Panc1 (cell line): ENCODE results near the gene GBA2.

Experiments used
- POLR2AphosphoS5 ChIP-seq: IDR thresholded peaks from 2 replicates; pipeline ENCODE4 v1.6.1; 2012; ENCODE audit warnings: mild to moderate bottlenecking, low read depth, low read length, moderate library complexity
- SIN3A ChIP-seq: IDR thresholded peaks from 2 replicates; pipeline ENCODE4 v1.6.1; 2012; ENCODE audit warnings: low read depth, mild to moderate bottlenecking, low read length, moderate library complexity, borderline replicate concordance; ENCODE audit not compliant: insufficient read depth
- TCF7L2 ChIP-seq: IDR thresholded peaks from 2 replicates; pipeline ENCODE4 v1.6.1; 2011; ENCODE audit warnings: mild to moderate bottlenecking, low read depth, low read length, inconsistent platforms
- TF ChIP-seq, protein P1 (sequence below): fragments of 450-650 bp; IDR thresholded peaks from 2 replicates; pipeline ENCODE4 v1.5.1; 2017; ENCODE audit warnings: mild to moderate bottlenecking
- TF ChIP-seq, protein P2 (sequence below), 2 experiments: IDR thresholded peaks; 2 replicates each; pipeline ENCODE4 v1.6.1; 2011 to 2012; ENCODE audit warnings: low read depth in 2 of 2, control low read depth in 1 of 2, low read length in 1 of 2, mild to moderate bottlenecking in 1 of 2, moderate library complexity in 1 of 2; ENCODE audit not compliant: insufficient read depth in 1 of 2

DNA sequence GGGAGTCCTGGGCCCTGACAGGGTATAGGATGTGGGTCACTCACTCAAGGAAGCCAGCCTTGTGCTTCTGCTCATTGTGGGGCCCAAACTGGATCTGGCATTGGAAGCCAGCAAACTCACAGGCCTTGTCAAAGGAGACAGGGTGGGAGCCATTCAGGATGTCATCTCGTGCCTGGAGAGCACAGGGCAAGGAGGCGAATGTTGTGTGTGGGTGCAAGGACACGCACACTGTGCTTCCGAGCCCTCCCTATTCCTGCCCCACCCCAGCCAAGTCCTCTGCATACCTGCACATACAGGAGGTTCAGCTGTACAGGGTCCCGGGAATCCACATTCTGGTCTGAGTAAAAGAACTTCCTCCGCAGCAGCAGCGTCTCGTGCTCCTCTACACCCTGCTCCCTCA lies 25.1 kb downstream of the GBA2 start:
- TF ChIP-seq, protein P1, sequence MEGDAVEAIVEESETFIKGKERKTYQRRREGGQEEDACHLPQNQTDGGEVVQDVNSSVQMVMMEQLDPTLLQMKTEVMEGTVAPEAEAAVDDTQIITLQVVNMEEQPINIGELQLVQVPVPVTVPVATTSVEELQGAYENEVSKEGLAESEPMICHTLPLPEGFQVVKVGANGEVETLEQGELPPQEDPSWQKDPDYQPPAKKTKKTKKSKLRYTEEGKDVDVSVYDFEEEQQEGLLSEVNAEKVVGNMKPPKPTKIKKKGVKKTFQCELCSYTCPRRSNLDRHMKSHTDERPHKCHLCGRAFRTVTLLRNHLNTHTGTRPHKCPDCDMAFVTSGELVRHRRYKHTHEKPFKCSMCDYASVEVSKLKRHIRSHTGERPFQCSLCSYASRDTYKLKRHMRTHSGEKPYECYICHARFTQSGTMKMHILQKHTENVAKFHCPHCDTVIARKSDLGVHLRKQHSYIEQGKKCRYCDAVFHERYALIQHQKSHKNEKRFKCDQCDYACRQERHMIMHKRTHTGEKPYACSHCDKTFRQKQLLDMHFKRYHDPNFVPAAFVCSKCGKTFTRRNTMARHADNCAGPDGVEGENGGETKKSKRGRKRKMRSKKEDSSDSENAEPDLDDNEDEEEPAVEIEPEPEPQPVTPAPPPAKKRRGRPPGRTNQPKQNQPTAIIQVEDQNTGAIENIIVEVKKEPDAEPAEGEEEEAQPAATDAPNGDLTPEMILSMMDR: no peak
- TF ChIP-seq, protein P2, sequence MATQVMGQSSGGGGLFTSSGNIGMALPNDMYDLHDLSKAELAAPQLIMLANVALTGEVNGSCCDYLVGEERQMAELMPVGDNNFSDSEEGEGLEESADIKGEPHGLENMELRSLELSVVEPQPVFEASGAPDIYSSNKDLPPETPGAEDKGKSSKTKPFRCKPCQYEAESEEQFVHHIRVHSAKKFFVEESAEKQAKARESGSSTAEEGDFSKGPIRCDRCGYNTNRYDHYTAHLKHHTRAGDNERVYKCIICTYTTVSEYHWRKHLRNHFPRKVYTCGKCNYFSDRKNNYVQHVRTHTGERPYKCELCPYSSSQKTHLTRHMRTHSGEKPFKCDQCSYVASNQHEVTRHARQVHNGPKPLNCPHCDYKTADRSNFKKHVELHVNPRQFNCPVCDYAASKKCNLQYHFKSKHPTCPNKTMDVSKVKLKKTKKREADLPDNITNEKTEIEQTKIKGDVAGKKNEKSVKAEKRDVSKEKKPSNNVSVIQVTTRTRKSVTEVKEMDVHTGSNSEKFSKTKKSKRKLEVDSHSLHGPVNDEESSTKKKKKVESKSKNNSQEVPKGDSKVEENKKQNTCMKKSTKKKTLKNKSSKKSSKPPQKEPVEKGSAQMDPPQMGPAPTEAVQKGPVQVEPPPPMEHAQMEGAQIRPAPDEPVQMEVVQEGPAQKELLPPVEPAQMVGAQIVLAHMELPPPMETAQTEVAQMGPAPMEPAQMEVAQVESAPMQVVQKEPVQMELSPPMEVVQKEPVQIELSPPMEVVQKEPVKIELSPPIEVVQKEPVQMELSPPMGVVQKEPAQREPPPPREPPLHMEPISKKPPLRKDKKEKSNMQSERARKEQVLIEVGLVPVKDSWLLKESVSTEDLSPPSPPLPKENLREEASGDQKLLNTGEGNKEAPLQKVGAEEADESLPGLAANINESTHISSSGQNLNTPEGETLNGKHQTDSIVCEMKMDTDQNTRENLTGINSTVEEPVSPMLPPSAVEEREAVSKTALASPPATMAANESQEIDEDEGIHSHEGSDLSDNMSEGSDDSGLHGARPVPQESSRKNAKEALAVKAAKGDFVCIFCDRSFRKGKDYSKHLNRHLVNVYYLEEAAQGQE (IDR thresholded peaks at IDR 0.05; ENCODE audit: insufficient read depth in 1 of 2, low read depth in 2 of 2, low read length in 1 of 2): no peak
- TF ChIP-seq POLR2AphosphoS5 (no peak), TCF7L2 (no peak), SIN3A (no peak)
